ENCODE results near the gene ZBTB20.

Gene ZBTB20

DNA sequence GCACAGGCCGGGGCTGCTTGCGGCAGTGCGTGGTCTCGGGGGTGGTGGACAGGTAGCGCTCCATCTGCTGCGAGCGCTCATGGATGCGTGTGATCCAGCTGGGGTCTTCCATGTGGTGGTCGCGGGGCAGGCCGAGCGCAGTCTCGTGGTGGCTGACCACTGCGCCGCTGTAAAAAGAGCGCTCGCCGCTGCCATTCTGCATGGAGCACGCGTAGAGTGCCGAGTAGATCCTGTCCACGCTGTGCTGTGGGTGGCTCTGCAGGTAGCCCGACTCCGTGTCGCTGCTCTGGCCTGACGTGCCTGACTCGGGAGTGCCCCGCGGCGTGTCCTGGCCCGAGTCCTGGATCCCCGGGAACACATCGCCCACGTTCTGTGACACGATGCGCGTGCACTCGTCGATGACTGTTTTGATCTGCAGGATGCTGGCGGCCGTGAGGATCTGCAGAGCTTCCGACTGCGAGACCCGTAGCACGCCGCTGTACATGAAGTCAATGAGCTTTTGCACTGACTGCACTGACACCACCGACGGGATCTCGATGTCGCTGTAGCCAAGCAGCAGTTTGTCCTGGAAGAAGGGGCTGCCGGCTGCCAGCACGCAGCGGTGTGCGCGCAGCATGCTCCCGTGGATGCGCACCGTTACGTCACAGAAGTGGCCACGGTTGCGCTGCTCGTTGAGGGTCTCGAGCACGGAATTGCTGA is 795.8 kb downstream of the ZBTB20 start:
- no peak for DNase-seq

DNA sequence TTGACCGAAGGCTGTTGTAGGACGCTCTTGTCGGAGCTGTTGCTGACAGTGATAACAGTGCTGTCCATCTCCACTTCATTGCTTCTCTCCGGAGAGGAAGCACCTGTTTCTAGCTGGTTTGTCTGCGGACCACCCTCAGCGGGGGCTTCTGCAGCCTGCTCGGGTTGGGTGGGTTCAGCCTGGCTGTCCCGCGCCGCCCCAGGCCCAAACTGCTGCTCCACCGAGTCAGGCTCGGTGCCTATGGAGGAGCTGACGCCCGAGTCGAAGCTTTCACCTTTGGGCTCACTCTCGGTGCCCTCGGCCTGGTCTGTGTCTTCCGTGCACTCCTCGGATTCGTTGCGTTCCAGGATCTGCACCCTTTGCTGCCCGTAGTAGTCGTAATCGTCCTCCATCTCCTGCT is 796.4 kb downstream of the ZBTB20 start:
- no peak for DNase-seq

DNA sequence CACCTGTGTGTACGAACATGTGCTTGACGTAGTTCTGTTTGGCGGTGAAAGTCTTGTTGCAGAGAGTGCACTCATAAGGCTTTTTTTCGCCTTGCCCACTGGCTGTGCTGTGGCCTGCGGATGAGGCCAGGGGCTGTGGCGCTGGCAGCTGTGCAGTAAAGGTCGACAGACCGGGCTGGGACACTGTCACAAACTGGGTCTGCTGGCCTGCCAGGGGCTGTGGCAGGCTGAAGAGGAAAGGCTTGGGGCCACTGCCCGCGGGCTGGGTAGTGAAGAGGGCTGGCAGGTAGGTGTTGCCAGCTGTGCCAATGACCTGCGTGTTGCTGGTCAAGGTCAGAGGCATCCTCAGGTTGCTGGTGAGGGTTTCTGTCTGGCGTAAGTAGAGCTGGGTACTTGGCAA is 796.8 kb downstream of the ZBTB20 start:
- no peak for DNase-seq

DNA sequence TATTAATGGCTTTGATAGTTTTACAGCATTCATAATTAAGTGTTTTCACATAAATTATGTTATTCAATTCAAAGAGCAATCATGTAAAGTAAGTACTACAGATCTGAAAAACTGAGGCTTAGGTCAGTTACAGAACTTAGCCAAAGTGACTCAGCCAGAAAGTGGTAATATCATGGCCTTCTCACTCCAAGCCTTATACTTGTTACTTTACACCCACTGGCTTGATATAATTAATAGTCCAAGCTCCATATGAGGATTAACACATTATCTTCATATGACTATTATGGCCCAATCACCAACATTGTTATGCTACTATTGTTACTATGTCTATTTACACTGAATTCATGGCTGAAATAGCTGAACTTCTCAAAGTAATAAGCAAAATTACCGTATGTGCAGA is 802.6 kb downstream of the ZBTB20 start:
- no peak for DNase-seq

DNA sequence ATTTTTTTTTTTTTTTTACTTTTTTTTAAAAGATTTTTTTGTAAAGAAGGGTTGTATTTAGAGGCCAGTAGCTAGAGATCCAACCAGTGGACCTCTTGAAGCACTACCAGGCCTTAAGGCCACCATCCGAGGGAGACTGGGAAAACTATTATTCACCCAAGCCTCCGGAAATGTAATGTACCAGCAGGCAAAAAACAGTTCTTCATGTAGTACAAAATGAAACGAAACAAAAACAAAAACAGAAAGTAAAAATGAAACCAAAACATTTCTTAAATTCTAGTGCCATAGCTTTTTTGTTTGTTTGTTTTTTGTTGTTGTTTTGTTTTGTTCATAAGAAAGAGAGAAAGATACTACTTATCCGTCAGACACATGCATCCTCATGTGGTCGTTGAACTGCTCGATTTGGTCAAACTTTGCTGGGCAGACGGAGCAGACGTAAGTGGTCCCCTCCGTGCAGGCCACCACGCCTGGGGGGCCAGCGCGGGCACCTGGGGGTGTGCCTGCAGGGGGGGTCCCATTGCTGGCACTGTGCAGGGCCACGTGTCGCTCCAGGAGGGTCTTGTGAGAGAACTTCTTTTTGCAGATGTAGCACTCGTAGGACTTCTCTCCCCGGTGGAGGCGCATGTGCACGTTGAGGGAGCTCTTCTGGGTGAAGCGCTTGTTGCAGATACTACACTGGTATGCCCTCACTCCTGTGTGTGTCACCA is 808.3 kb downstream of the ZBTB20 start:
- peak; percentile 52 for DNase-seq

DNA sequence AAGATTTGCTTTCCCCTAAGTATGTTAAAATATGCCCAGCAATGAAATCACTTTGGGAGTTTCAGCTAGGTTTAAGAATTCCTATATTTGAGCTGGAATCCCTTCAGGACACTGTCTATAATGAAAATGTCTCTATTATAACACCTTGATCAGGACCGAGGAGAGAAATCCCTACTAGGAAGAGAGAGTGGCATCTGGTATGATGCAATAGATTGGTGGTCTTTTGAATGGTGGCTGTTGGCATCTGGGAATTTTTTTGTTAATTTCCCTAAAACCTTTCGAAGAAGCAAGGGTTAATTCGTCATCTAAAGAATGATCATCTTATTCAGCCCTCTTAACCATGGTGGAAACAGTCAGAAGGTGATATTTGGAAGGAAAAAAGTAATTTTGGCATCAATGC is 810.2 kb downstream of the ZBTB20 start:
- DNase-seq, result no peak

DNA sequence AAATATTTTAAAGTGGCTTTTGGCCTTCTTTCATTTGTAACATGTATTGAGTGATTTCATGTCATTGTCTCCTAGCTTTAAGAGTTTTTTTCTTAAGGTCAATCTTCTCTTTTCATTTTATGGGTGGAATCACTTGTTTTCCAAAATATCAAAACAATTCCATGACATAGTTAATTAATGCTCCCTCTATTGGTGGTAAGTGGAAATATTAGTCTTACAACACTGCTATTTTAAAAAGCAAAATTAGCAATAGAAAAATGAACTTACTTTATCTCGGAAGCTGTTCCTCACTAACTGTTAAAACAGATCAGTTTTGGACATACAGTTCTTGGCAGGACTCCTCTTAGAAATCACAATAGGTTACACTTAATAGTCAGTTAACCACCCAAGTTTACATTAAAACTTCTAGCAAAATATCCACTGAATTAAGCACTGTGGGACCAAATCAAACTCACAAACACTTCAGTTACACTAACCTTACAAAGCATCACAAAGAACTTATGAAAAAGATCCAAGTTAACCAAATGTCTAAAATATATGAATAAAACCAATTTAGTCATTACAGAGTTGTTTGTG is 810.9 kb downstream of the ZBTB20 start:
- DNase-seq, result peak; percentile 32

DNA sequence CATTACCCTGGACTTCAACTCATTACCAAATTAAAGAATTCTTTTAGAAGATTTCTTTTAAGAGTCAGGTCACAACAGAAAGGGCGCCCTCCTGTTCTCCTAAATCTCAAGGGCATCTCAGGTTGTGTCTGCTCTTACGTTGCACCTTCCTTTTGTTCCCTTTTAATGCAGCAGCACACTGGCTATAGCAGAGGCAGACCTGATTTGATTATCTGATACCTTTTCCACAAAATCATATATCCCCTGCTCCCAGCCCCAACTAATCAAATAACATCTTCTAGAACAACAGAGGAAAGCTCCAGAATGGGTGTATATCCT is 813.2 kb downstream of the ZBTB20 start:
- no peak for DNase-seq

DNA sequence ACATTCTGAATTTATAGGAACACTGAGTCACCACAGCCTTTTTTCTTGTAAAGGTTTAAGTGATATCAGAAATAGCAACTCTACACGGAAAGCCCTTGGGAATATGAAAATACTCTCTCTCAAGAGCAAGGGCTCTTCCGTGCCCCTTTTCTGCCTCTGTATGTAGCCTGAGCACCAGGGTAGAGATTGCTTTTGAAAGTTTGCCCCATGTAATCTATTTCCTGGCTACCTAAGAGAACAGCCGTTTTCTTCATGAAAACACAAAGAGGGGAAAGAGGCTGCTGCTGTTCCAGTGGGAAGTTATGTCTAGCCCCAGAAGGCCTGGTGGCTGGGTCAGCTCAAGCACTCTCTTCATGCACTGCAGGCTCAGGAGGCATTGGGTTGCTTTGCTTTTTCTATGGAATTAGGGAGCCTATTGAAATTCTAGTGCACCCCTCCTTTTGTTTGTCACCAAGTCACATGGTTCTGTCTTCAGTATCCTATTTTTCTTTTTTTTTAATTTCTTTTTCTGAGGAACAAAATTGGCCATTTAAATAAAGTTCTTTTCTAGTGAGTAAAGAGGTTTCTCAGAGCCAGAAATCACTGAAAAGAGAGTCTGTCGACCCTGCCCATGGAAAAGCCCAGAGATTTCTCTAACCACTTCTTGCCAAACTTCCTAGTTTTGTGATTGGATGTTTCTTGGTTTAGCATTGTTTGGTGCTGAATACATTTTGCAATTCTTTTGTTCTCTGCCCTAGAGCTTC is 813.7 kb downstream of the ZBTB20 start:
- DNase-seq, result no peak

DNA sequence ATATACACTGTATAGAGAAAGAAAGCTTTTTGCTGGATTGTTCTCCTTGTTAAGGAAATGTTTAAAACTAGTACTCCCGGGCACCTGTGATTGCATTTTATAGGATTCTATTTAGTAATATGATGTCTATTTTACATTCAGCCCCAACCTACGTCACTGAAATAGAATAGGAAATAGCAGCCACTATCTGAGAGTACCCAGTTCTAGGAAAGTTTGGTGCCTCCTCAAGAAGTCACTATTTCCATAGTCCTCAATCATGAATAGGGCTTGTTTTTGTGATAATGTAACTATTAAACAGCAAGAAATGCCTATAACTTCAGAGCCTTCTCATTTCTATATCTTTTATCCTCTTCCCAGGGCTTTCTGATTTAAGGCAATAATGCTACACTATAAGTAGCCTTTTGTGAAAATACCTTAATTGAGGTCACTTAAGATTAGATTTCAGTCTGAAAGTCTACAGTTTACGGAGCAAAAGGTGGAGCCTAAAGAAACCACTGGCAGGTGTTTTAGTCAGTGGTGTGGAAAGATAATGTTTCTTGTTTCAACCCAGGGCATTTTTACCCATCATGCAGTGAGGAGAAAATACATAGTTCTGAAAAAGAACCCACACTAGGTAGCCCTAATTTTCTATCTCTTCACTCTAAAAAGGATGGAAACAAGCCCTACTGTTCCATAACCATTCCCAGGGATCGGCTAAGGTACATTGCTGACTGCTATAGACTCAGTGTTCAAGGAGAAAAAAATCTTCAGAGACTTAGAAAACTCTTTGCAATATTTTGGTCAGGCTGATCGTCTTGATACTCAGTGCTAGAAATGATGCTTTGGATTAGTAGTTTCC is 814.5 kb downstream of the ZBTB20 start:
- DNase-seq, result peak; percentile 42

DNA sequence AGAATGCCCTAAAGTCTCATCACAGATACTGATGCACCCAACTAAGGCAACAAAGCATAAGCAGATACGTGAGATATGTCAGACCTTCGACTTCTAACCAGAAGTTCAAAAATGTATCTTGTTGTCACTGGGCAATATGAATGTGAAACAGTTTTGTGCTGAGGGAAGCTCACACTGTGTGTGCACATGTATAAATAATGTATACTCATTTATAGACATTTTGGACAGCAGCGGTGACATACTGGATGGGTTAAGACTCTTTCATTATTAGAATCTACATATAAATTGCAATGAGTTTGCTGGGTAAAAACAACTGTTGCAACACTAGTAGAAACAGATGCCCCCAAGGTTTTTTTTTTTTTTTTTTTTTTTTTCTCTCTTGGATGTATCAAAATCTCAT is 815.4 kb downstream of the ZBTB20 start:
- no peak for DNase-seq

DNA sequence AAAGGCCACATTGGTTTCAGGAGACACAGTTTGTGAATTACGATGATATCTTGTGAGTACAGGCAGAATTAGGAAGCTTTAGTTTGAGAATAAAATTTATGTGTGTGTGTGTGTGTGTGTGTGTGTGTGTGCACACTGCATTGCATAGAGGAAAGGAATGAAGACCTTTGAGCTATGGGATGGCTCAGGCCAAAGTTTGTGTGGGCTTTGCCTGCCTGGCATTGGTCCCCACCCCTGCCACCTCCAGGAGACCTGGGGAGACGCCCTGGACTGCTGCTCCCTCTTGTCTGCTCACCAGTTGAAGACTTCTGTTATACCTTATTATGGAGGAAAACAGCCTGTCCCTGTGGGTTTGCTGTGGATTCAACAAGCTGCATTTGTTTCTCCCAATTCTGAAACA is 816.1 kb downstream of the ZBTB20 start:
- DNase-seq, result no peak

DNA sequence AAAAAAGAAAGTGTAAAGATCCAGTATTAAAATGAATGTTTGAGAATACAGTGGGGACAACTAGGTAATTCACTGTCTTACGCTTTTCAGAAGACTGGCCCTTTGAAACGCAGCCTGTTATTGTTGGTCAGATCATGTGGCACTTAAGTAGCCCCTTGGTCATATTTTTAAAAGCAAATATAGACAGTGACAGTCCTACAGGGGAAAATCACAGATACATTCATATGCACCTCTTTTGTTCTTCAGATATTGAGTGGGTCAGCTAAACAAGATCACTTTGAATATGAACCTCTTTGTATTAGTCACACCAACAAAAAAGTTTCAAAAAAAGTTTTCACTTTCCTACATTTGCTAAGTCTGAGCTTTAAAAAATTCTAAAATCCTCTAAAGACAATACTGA is 817.3 kb downstream of the ZBTB20 start:
- no peak for DNase-seq

DNA sequence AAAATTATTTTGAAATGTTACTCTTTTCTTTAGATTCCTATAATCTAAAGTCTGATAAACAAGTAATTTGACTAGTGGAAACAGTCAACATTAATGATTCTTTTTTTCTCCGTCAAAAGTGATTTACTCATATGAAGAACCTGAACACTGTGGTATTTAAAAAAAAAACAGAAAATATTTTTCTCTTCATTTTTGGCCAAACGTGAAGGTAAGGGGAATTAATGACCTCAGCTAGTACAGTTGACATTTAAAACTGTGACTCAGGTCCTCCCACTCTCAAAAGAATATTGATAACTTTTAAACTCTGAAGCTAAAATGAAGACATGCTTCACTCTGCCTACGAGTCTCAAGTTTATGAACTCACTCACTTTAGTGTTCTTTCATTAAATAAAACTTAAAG is 818.7 kb downstream of the ZBTB20 start:
- DNase-seq, result no peak

DNA sequence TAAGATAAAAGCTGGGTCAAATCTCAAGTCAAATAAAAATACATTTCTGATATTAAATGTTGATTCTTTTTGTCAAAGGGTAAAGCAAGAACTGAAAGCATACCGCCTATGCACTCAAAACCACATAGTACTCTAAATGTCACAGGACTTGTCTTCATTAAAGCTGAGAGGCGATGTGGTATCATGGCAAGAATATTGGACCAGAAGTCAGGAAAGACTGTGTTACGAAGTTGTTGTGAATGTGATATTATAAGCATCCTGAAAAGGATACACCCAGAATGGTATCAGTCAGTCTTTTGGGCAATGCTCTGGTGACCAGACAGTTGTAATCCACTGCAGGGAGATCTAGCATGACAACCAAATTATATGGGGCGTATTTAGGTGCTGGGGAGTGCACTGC is 819.4 kb downstream of the ZBTB20 start:
- DNase-seq, result peak; percentile 23

DNA sequence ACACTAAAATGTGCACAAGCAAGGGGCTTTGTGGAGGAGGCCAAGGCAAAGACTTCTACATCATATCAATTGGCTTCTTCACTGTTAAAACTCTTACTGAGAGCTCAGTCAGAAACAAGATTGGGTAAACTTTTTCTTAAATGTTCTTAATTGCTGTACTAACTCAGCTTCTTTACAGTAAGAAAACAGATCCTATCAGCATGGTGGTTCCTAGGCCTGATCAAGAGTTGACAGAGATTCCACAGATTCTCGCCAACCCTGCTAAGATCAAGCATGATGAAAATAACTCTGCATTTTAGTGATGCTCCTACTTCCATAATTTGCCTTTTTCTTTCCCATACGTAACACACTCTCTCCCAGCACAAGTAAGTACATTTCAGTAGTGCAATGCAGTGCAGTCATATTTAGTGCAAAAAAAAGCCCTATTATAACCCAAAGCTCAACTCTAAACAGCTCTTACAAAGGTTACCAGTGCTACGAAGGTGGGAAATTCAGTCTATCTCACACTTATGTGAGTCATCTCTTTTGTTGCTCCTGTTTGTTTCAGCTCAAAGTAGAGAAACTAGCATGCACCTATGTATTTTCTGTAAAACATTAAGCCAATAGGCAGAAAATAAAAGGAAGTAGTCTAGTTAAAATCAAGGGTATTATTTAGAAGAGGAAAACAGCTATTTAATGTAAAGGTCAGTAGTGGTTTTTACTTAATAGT is 823.4 kb downstream of the ZBTB20 start:
- peak; percentile 39 for DNase-seq

DNA sequence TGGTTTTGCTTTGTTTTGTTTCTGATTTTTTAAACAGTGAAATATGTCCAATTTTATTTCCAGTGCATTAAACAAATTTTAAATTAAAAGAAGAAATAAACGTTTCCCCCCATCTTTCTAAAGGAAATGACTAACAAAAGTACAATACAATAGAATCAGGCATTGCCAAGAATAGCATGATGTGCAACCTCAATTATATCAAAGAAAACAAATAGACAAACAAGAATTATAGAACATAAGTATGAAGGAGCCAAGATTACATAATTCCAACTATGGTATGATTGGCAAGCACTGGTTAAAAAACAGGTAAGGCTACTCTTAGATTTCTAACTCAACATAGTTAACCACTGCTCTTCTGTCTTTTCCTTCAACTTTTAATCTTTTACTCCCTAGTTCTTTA is 826.8 kb downstream of the ZBTB20 start:
- no peak for DNase-seq

DNA sequence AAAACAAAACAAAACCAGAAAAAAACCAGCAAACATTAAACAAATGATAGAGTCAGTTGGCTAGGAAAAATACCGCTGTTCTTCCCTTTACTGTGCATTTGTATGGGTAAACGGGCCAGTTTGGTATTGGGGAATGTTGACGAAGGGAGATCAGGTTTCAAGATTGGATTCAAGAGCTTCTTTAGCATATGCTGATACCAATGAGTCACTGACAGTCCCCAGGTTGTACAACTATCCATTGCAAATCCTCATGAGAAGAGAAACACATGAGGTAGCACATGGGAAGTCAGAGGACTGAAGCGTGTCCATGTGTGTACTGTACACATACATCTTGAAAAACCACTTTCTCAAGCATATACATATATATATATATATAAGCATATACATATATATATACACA is 827.6 kb downstream of the ZBTB20 start:
- no peak for DNase-seq

DNA sequence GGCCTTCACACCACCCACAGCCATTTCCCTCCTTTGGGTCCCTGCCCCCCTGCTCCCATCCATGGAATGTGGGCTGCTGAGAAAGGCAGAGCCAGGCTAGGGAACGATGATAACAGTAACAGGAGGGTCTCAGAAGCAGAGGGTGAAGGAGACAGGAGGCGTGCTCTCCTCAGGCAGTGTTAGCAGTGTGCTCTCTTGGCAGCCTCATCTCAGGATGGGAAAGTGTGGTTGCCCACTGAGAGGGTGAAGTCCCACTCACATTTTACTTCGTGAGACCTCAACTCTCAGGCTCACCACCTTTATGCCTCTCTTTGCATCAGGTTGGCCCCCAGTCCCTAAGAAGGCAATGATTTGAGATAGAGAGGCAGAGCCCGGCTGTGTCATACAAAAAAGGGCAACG is 828.8 kb downstream of the ZBTB20 start:
- DNase-seq, result no peak

DNA sequence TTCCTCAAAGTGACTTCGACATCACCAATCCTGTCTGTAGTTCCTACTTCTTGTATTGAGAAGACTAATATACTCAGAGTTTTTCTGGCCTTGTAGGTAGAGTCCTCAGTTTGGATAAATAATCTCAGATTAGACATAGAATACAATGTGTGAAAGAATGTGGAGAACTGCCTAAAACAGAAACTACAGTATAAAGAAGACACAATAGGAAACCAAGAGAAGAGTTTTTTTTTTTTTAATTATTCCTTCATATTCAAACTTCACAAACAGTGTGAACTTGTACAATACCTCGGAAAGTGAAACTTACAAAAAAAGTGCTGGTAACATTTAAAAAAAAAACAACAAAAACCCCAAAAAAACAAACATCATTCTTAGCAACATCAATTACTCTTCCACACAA is 832.8 kb downstream of the ZBTB20 start:
- no peak for DNase-seq

DNA sequence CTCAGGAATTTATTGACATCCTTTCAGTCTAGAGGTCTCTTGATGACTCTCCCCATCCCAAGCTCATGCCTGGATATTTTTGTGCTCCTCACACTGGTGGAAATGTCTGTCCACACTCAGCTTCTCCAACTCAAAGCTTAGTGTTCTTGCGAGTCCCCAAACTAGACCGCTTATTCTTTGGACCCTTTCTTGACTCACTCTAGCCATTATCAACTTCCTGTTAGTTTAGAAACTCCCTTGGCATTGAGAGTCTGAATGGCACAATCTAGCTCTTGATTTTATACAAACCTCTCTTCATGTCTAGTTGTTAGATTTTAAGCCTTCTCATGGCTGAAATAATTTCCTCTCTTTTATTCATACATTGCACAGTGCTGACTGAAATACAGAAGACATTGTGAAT is 833.7 kb downstream of the ZBTB20 start:
- no peak for DNase-seq

DNA sequence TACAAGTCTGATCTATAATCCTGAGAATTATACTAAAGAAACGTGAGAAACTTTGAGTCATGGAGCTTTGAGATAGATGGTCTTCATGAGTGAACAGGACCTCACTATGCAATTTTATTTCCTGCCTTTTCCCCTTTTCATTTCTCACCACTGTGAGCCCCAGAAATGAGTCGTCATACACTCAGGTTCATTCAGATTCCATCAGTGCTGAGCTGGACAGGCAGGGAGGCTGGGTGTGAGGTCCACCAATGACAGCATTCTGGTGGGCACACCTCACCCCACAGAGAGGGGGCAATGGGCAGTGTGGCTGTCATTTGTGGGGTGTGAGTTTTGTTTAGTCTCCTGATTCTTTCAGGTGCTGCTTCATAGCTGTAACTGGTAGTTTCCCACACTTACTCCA is 836.4 kb downstream of the ZBTB20 start:
- DNase-seq, result no peak

Data from CD4-positive, alpha-beta T cell treated with Interleukin-17A for 1 hour (primary cell).